Measurements from ENCODE around the gene DGKD. TPM values are rescaled to one million over a fixed set of nuclear protein-coding genes. Genes with fewer than 3 reads are reported as not detected.

Gene DGKD
- total RNA-seq, 4 donors from 2014 or later: 9.1 to 21.9 (median 17.8) TPM

DNA sequence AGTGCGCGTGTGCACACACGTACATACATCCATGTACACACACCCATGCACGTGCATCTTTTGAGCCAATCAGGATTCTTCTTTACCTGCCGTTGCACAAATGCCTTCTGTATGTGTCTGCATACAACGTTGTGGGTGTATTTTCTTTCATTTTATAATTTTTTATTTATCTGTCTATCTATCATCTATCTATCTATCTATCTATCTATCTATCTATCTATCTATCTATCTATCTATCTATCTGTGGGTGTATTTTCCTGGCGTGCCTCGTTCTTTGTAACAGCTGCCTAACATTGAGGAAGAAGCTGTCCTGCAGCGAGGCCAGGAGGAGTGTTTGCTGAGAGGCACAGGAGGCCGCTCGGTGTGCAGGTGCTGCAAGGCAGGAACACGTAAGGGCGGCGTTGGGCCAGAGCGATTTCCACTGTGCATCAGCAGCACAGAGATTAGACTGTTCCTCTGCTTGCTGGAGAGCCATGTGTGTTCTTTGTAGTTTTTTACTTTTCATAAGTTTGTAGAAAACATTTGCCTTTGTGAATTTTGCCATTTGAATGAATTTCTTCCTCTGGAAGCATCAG, 84.4 kb downstream of the DGKD start:
- no peak for TF ChIP-seq POLR2AphosphoS5 (IDR thresholded peaks at IDR 0.05)
- TF ChIP-seq, protein P1, sequence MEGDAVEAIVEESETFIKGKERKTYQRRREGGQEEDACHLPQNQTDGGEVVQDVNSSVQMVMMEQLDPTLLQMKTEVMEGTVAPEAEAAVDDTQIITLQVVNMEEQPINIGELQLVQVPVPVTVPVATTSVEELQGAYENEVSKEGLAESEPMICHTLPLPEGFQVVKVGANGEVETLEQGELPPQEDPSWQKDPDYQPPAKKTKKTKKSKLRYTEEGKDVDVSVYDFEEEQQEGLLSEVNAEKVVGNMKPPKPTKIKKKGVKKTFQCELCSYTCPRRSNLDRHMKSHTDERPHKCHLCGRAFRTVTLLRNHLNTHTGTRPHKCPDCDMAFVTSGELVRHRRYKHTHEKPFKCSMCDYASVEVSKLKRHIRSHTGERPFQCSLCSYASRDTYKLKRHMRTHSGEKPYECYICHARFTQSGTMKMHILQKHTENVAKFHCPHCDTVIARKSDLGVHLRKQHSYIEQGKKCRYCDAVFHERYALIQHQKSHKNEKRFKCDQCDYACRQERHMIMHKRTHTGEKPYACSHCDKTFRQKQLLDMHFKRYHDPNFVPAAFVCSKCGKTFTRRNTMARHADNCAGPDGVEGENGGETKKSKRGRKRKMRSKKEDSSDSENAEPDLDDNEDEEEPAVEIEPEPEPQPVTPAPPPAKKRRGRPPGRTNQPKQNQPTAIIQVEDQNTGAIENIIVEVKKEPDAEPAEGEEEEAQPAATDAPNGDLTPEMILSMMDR (IDR thresholded peaks at IDR 0.05): no peak
- no peak for TF ChIP-seq POLR2A (IDR thresholded peaks at IDR 0.05)
- no peak for TF ChIP-seq EP300 (IDR thresholded peaks at IDR 0.05)
- no peak for ATAC-seq

DNA sequence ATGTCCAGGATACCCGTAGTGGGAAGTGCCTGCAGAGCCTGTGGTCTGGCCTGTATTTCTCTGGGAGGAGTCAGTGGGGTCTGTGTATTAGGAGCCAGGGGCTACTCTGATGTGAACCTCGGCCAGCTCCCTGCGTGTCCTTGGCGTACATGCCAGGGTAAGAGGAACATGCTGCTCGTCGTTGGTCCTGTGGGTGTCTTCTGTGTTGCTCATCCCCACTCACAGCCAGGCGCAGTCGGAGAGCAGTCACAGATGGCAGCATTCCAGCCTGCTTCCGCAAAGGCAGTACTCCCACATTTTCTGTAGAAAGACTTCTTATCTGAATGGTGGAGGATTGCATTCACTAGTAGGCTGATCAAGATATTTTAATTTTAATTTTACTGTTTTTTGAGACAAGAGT, 84.9 kb downstream of the DGKD start:
- Histone ChIP-seq H3K27me3 (no peaks in the 10 kb centered on the region), H3K27ac (no peak overlapping the region), H3K36me3 (peaks cover 0 to 79% of the 10 kb centered on the region in 2 donors), H3K4me1 (peaks cover 0 to 7% (median 0%) of the 10 kb centered on the region in 3 donors), H3K4me3 (no peak overlapping the region), H3K9me3 (no peaks in the 10 kb centered on the region)
- WGBS, 2 donors (ENCODE audit: low coverage in 1 of 2): 42 to 60% methylated on average over 1 to 2 of the region's 9 CpGs
- TF ChIP-seq EP300 (IDR thresholded peaks at IDR 0.05) (no peak), POLR2AphosphoS5 (IDR thresholded peaks at IDR 0.05) (no peak), POLR2A (IDR thresholded peaks at IDR 0.05) (no peak)
- TF ChIP-seq, protein P1 (IDR thresholded peaks at IDR 0.05): no peak
- no peak for ATAC-seq

More for the DNA sequence above, 84.4 kb downstream of the DGKD start:
- H3K9me3 ChIP-seq: no peaks in the 10 kb centered on the region
- H3K27me3 ChIP-seq: no peaks in the 10 kb centered on the region
- H3K27ac ChIP-seq: no peak overlapping the region
- peaks cover 0 to 79% of the 10 kb centered on the region in 2 donors for H3K36me3 ChIP-seq
- no peak overlapping the region for H3K4me3 ChIP-seq
- 75 to 86% methylated on average over 7 to 8 of the region's 15 CpGs for whole genome bisulfite sequencing, 2 donors (ENCODE audit: low coverage in 1 of 2)
- peaks cover 0 to 1% (median 0%) of the 10 kb centered on the region in 3 donors for H3K4me1 ChIP-seq

DNA sequence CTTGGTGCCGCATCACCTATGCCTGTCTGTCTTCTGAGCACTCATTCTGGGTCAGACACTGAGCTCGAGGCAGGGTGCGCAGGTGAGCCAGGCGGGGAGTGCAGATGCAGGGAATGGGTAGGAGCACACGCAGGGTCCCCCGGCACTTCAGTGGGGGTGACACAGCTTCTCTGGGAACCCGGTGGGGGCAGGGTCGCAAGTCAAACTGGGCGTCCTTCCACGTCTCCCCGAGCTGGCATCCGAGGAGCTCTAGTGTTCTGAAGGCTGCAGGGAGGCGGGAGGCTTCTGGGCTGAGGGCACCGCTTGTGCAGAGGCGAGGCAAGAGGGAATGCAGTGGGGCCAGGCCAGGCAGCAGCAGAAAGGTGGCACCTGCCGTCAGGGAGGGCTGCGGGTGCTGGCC, 86.0 kb downstream of the DGKD start:
- no peak for ATAC-seq
- no peak for TF ChIP-seq POLR2A (IDR thresholded peaks at IDR 0.05)
- no peak for TF ChIP-seq POLR2AphosphoS5 (IDR thresholded peaks at IDR 0.05)
- TF ChIP-seq, protein P1 (IDR thresholded peaks at IDR 0.05): no peak
- no peak for TF ChIP-seq EP300 (IDR thresholded peaks at IDR 0.05)

DNA sequence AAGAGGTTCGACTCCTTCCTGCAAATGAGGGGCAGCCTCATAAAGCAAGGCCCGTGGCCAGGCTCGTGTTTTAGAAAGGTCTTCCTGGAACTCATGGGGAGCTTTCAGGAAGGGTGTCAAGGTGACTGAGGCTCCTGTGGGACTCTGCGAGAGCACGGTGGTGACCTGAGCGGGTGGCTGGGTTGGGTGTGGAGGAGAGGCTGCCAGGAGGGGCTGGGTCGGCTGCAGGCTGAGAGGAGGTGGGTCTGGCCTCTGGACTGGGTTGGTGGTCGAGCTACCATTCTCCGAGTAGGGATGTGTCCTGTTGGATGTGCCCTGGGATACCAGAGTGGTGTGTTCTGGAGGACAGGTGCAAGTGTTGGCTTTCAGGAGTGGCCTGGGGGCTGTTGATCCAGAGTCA, 86.4 kb downstream of the DGKD start:
- H3K9me3 ChIP-seq: no peaks in the 10 kb centered on the region
- no peak for ATAC-seq
- H3K27me3 ChIP-seq: no peaks in the 10 kb centered on the region
- no peak overlapping the region for H3K27ac ChIP-seq
- TF ChIP-seq EP300 (IDR thresholded peaks at IDR 0.05): no peak
- TF ChIP-seq, protein P1 (IDR thresholded peaks at IDR 0.05): no peak
- TF ChIP-seq POLR2A (IDR thresholded peaks at IDR 0.05): no peak
- TF ChIP-seq POLR2AphosphoS5 (IDR thresholded peaks at IDR 0.05): no peak
- no peak overlapping the region for H3K4me3 ChIP-seq
- 60 to 100% methylated on average over 1 of the region's 9 CpGs for WGBS, 2 donors (ENCODE audit: low coverage in 1 of 2)
- peaks cover 0 to 10% (median 0%) of the 10 kb centered on the region in 3 donors for H3K4me1 ChIP-seq
- peaks cover 0 to 80% of the 10 kb centered on the region in 2 donors for H3K36me3 ChIP-seq

More for the DNA sequence above, 86.0 kb downstream of the DGKD start:
- Histone ChIP-seq H3K4me1 (peaks cover 0 to 10% (median 0%) of the 10 kb centered on the region in 3 donors), H3K4me3 (no peak overlapping the region), H3K27me3 (no peaks in the 10 kb centered on the region), H3K36me3 (peaks cover 0 to 80% of the 10 kb centered on the region in 2 donors), H3K9me3 (no peaks in the 10 kb centered on the region), H3K27ac (no peak overlapping the region)
- 94% methylated on average over 6 of the region's 17 CpGs; no CpG with 5 or more reads in 1 of the 2 donors for WGBS, 2 donors (ENCODE audit: low coverage in 1 of 2)

Data from gastroesophageal sphincter (tissue), 4 donors.